ENCODE results near the gene PLA2G5.
"Not testable (repeated sequence)": the region's sequence is repeated elsewhere in the genome, so short reads cannot be mapped to it uniquely, and the experiment has no call there.

Gene PLA2G5

GRCh38 chr1:20120796-20121195 is 50.8 kb downstream of the PLA2G5 start:
- POLR2A ChIA-PET: no interaction called here
- CTCF ChIA-PET: no interaction called here

GRCh38 chr1:20123722-20124455 is 53.9 kb downstream of the PLA2G5 start:
- DNase-seq (ENCODE audit: extremely low spot score): no peak
- no peak for TF ChIP-seq ARNT (IDR thresholded peaks at IDR 0.05)
- TF ChIP-seq PKNOX1 (IDR thresholded peaks at IDR 0.05): no peak
- CTCF ChIA-PET: no interaction called here
- POLR2A ChIA-PET: no interaction called here

More at GRCh38 chr1:20120796-20121195, 50.8 kb downstream of the PLA2G5 start:
- TF ChIP-seq LEF1 (IDR thresholded peaks at IDR 0.05; ENCODE audit: borderline replicate concordance) (no peak), SUZ12 (IDR thresholded peaks at IDR 0.05) (no peak), FOXA1 (IDR thresholded peaks at IDR 0.05) (no peak), CTBP1 (IDR thresholded peaks at IDR 0.05; ENCODE audit: borderline replicate concordance) (no peak), FOXM1 (IDR thresholded peaks at IDR 0.05; ENCODE audit: borderline replicate concordance) (no peak), ARNT (IDR thresholded peaks at IDR 0.05) (no peak), NFRKB (IDR thresholded peaks at IDR 0.05) (no peak), L3MBTL2 (conservative IDR thresholded peaks at IDR 0.05) (no peak), HDGF (IDR thresholded peaks at IDR 0.05; ENCODE audit: borderline replicate concordance) (no peak), BHLHE40 (IDR thresholded peaks at IDR 0.05; ENCODE audit: borderline replicate concordance) (no peak), ZNF384 (IDR thresholded peaks at IDR 0.05) (no peak), ELF4 (IDR thresholded peaks at IDR 0.05) (no peak)
- no peak for DNase-seq (ENCODE audit: extremely low spot score)

DNA sequence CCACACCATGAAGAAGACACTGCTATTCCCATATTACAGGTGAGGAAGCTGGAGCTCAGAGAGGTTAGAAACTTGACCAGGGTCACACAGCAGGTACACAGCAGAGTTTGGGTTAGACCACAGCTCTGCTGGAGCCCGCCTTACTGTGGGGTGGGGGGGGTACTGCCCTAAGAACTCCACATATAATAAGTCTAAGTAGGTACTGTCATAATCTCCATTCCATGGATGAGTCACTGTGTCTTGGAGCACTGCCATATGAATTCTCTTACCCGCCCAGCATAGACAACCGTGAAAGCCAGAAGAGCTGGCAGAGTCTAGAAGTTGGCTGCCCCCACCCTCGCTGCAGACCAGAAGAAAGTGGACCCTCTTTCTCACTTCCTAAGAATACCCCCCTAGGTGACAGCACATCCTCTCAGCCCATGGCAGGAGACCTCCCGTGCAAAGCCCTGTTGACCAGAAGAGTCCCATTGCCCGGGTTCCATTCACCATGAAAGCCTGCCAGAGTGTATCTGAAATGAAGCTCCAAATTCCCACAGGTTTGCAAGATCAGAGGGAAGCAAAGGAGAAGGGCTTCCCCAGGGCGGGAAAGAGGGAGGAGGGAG is 54.6 kb downstream of the PLA2G5 start:
- no peak for DNase-seq (ENCODE audit: extremely low spot score)
- TF ChIP-seq ELF4 (IDR thresholded peaks at IDR 0.05): no peak
- TF ChIP-seq NFRKB (IDR thresholded peaks at IDR 0.05): no peak
- TF ChIP-seq SUZ12 (IDR thresholded peaks at IDR 0.05): no peak
- no peak for TF ChIP-seq ZNF384 (IDR thresholded peaks at IDR 0.05)
- CTCF ChIA-PET: interaction anchor here (0.6 kb wide), 1 partner anchor 213 kb away, joined by 7 read pairs; no protein-coding TSS in a partner anchor
- POLR2A ChIA-PET: no interaction called here

DNA sequence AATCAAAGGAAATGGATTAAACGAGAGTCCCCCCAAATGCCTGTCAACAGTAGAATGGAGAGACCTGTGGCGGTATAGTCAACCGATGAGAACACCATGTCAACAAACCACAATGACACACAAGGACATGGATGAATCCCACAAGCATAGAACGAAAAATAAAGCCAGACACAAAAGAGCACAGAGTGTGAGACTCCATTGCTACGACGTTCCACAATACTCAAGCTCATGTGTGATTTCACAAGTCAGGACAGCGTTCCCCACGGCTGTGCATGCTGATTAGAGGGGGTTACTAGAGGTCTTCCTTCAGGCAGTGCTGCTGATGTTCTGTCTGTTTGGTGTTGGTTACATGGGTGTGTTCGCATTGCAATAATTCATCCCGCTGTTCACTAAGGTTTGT is 55.1 kb downstream of the PLA2G5 start:
- POLR2A ChIA-PET: no interaction called here
- DNase-seq (ENCODE audit: extremely low spot score): no peak
- TF ChIP-seq TARDBP (IDR thresholded peaks at IDR 0.05) (no peak), HDGF (IDR thresholded peaks at IDR 0.05; ENCODE audit: borderline replicate concordance) (no peak), PKNOX1 (IDR thresholded peaks at IDR 0.05) (no peak), ELF4 (IDR thresholded peaks at IDR 0.05) (no peak), BHLHE40 (IDR thresholded peaks at IDR 0.05; ENCODE audit: borderline replicate concordance) (no peak), FOXK2 (IDR thresholded peaks at IDR 0.05) (no peak), LEF1 (IDR thresholded peaks at IDR 0.05; ENCODE audit: borderline replicate concordance) (no peak), FOXA1 (IDR thresholded peaks at IDR 0.05) (no peak), SP1 (IDR thresholded peaks at IDR 0.05) (no peak), CTBP1 (IDR thresholded peaks at IDR 0.05; ENCODE audit: borderline replicate concordance) (no peak), FOXM1 (IDR thresholded peaks at IDR 0.05; ENCODE audit: borderline replicate concordance) (no peak), L3MBTL2 (conservative IDR thresholded peaks at IDR 0.05) (no peak), ARNT (IDR thresholded peaks at IDR 0.05) (no peak), NFRKB (IDR thresholded peaks at IDR 0.05) (no peak)
- CTCF ChIA-PET: interaction anchor here (0.5 to 0.9 kb wide), 2 partner anchors 21 to 153 kb away, joined by 3 to 6 read pairs; no protein-coding TSS in a partner anchor

DNA sequence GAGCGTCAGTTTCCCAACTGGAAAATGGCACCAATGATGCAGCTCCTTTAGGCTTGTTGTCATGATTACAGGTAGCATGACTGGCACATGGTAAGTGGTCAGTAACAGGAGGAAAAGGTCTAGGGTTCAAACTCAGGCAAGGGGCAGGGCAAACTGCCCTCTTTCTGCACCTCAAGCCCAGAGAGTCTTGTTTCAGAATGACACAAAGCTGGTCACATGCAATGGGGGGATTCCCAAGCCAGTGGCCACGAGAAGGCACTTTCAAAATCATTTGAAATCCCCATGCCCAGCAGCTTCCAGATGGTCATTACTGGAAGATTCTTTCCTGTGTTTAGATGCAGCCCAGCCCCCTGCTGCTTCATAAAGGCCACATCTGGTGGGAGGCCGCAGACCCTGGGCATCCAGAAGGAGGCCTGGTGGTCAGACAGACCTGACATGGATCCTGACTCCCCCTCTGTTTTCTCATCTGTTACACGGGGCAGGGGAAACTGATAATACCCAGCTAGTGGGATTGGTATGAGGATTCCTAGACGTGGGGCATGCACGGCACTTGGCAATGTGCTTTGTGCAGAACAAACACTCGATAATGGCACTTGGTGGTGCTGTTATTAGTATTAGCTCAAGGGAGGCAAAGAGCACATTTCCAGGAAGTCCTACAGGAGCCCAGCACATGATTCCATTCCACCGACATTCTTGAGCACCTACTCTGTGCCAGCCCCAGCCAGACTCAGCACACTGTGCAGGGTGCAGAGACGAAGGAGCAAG is 56.2 kb downstream of the PLA2G5 start:
- no peak for DNase-seq (ENCODE audit: extremely low spot score)
- TF ChIP-seq PKNOX1 (IDR thresholded peaks at IDR 0.05) (no peak), BHLHE40 (IDR thresholded peaks at IDR 0.05; ENCODE audit: borderline replicate concordance) (no peak), SUZ12 (IDR thresholded peaks at IDR 0.05) (no peak), FOXA1 (IDR thresholded peaks at IDR 0.05) (no peak), FOXM1 (IDR thresholded peaks at IDR 0.05; ENCODE audit: borderline replicate concordance) (no peak), TARDBP (IDR thresholded peaks at IDR 0.05) (no peak), SP1 (IDR thresholded peaks at IDR 0.05) (no peak), ELF4 (IDR thresholded peaks at IDR 0.05) (no peak), ZNF384 (IDR thresholded peaks at IDR 0.05) (no peak), LEF1 (IDR thresholded peaks at IDR 0.05; ENCODE audit: borderline replicate concordance) (no peak)
- ChIA-PET CTCF (interaction anchor here (0.9 kb wide), 1 partner anchor 154 kb away, joined by 3 read pairs; no protein-coding TSS in a partner anchor), POLR2A (no interaction called here)

DNA sequence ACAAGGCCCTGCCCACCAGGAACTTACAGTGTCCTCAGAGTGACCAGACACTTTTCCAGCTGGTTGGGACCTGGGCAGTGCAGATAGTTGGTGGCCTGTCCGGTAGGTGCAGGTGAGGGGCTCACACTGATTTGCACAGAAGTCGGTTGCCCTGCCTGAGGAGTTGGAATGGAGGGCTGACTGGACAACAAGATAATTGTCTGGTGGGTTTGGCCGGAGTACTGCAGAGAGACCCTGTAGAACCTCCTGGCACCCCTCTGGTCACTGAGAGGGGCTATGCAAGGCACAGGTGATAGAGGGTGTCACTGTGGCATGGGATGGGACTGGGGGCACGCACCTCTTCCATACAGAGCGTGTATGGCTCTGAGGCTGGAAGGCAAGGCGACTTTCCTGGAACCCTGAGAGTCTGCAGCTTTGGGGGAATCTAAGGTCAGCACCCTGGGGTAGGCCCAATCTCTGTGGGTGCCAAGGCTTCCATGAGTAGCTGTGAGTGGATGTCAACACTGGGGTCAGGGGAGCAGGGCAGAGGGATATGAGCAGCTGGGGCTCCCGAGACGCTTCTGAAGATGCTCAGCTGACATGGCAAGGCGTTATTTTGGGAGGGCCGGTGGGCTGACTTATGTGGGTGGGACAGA is 56.9 kb downstream of the PLA2G5 start:
- CTCF ChIA-PET: no interaction called here
- TF ChIP-seq CTBP1 (IDR thresholded peaks at IDR 0.05; ENCODE audit: borderline replicate concordance) (no peak), SP1 (IDR thresholded peaks at IDR 0.05) (no peak), NFRKB (IDR thresholded peaks at IDR 0.05) (no peak), LEF1 (IDR thresholded peaks at IDR 0.05; ENCODE audit: borderline replicate concordance) (no peak), L3MBTL2 (conservative IDR thresholded peaks at IDR 0.05) (no peak), ARNT (IDR thresholded peaks at IDR 0.05) (no peak), HDGF (IDR thresholded peaks at IDR 0.05; ENCODE audit: borderline replicate concordance) (no peak), FOXM1 (IDR thresholded peaks at IDR 0.05; ENCODE audit: borderline replicate concordance) (no peak), PKNOX1 (IDR thresholded peaks at IDR 0.05) (no peak), TARDBP (IDR thresholded peaks at IDR 0.05) (no peak), FOXA1 (IDR thresholded peaks at IDR 0.05) (no peak), FOXK2 (IDR thresholded peaks at IDR 0.05) (no peak), ELF4 (IDR thresholded peaks at IDR 0.05) (no peak), ZNF384 (IDR thresholded peaks at IDR 0.05) (no peak), SUZ12 (IDR thresholded peaks at IDR 0.05) (no peak), BHLHE40 (IDR thresholded peaks at IDR 0.05; ENCODE audit: borderline replicate concordance) (no peak)
- no peak for DNase-seq (ENCODE audit: extremely low spot score)
- POLR2A ChIA-PET: no interaction called here

DNA sequence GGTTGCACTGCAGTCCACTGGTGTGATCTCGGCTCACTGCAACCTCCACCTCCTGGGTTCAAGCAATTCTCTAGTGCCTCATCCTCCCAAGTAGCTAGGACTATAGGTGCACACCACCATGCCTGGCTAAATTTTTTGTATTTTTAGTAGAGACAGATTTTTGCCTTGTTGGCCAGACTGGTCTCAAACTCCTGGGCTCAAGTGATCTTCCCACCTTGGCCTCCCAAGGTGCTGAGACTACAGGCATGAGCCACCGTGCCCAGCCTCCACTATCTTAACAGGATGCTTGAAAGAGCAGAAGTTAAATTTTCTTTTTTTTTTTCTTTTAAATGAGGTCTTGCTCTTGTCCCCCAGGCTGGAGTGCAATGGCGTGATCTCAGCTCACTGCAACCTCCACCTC is 60.5 kb downstream of the PLA2G5 start:
- POLR2A ChIA-PET; CTCF ChIA-PET; DNase-seq (ENCODE audit: extremely low spot score): not testable (repeated sequence)
